HCT116 (cell line): Measurements from ENCODE around the gene SUPT4H1. TPM values are rescaled to one million over a fixed set of nuclear protein-coding genes. Genes with fewer than 3 reads are reported as not detected.

Source experiments
- ATAC-seq: fragments of 200-7000 bp; cut with Tn5 transposase; 2 replicates; pipeline ENCODE4 v1.9.1; 2020; ENCODE audit warnings: mild to moderate bottlenecking, moderate library complexity
- BruUV-seq: library from RNA; stranded (reverse); fragments of 400-500 nt; replicated peaks from 2 replicates; lab custom pipeline; 2021; lab: Mats Ljungman, UMichigan
- CTCF ChIA-PET: fragments of 300-600 bp; sonication (Branson Sonifier 250); formaldehyde crosslinking; loops from one replicate; lab custom pipeline; 2021; ENCODE audit warnings: antibody characterized with exemption; lab: Charles Lee
- POLR2A ChIA-PET: fragments of 300-600, 350-600 bp; sonication (Branson Sonifier 250); formaldehyde crosslinking; loops from one replicate; lab custom pipeline; 2021; ENCODE audit warnings: antibody characterized with exemption; lab: Charles Lee
- RAD21 ChIA-PET, 2 experiments: fragments of 300-600 bp; sonication (Branson Sonifier 250); formaldehyde crosslinking; loops; one replicate each; lab custom pipeline; 2023; ENCODE audit warnings: low total read pairs in 2 of 2; ENCODE audit not compliant: uncharacterized antibody in 2 of 2, unreplicated experiment in 2 of 2, low non-redundant PET in 1 of 2; lab: Charles Lee
- DNase-seq: peaks from one replicate; pipeline ENCODE4 v3.0.0-alpha.2; 2010; ENCODE audit warnings: low read depth, low spot score
- H2AFZ ChIP-seq: fragments of 200-600 bp; shearing (Covaris generic), sonication (generic); 2 replicates; pipeline ENCODE4 v1.6.1; 2017; ENCODE audit warnings: low read depth, mixed run types, mixed read lengths, antibody characterized with exemption, low read length; ENCODE audit not compliant: poor library complexity, severe bottlenecking
- H3K27ac ChIP-seq: 2 replicates; pipeline ENCODE4 v1.5.1; 2012; ENCODE audit warnings: low read depth, low read length
- H3K27me3 ChIP-seq: fragments of 200-600 bp; sonication (generic); 2 replicates; pipeline ENCODE4 v1.6.1; 2016; ENCODE audit warnings: mixed run types, low read length, mixed read lengths; ENCODE audit not compliant: insufficient read depth
- H3K36me3 ChIP-seq, 2 experiments: fragments of 200-500 bp in 1 of 2; fragments of 200-600 bp in 1 of 2; sonication (Bioruptor generic) in 1 of 2; sonication (generic) in 1 of 2; 2 replicates each; pipeline versions ENCODE4 v1.5.1 to v1.6.1; 2014 to 2016; ENCODE audit warnings: low read length in 2 of 2, inconsistent platforms in 1 of 2, mixed read lengths in 1 of 2, mixed run types in 1 of 2; ENCODE audit not compliant: insufficient read depth in 2 of 2, control insufficient read depth in 1 of 2
- H3K4me1 ChIP-seq, 2 experiments: fragments of 200-600 bp in 1 of 2; sonication (generic) in 1 of 2; 2 replicates each; pipeline versions ENCODE4 v1.5.1 to v1.6.1; 2012 to 2017; ENCODE audit warnings: low read length in 2 of 2, inconsistent platforms in 1 of 2, mild to moderate bottlenecking in 1 of 2, mixed read lengths in 1 of 2, mixed run types in 1 of 2, moderate library complexity in 1 of 2; ENCODE audit not compliant: insufficient read depth in 2 of 2, control insufficient read depth in 1 of 2
- H3K4me2 ChIP-seq: fragments of 200-600 bp; sonication (generic); 2 replicates; pipeline ENCODE4 v1.6.1; 2017; ENCODE audit warnings: mixed run types, low read length, mixed read lengths
- H3K4me3 ChIP-seq, 2 experiments: fragments of 200-600 bp in 1 of 2; sonication (generic) in 1 of 2; replicated peaks in 1 of 2; 2 replicates each; pipeline ENCODE4 v1.5.1; 2011 to 2016; ENCODE audit warnings: low read length in 2 of 2, control low read depth in 1 of 2, low read depth in 1 of 2, mild to moderate bottlenecking in 1 of 2, mixed read lengths in 1 of 2, mixed run types in 1 of 2
- H3K79me2 ChIP-seq: fragments of 200-600 bp; sonication (generic); 2 replicates; pipeline ENCODE4 v1.6.1; 2017; ENCODE audit warnings: mild to moderate bottlenecking, mixed run types, low read length, moderate library complexity, mixed read lengths; ENCODE audit not compliant: insufficient read depth
- H3K9ac ChIP-seq: fragments of 200-600 bp; sonication (generic); 2 replicates; pipeline ENCODE4 v1.6.1; 2016; ENCODE audit warnings: low read length, mixed read lengths
- H3K9me2 ChIP-seq: fragments of 200-600 bp; sonication (generic), shearing (Covaris generic); 2 replicates; pipeline ENCODE4 v1.6.1; 2017; ENCODE audit warnings: mixed run types, mild to moderate bottlenecking, moderate library complexity; ENCODE audit not compliant: insufficient read depth
- H3K9me3 ChIP-seq, 2 experiments: fragments of 200-500 bp in 1 of 2; fragments of 200-600 bp in 1 of 2; sonication (Bioruptor generic) in 1 of 2; sonication (generic) in 1 of 2; 2 replicates each; pipeline ENCODE4 v1.6.1; 2014 to 2017; ENCODE audit warnings: low read length in 2 of 2, mixed read lengths in 2 of 2, inconsistent platforms in 1 of 2, low read depth in 1 of 2, mild to moderate bottlenecking in 1 of 2, mixed run types in 1 of 2, moderate library complexity in 1 of 2; ENCODE audit not compliant: control insufficient read depth in 1 of 2, insufficient read depth in 1 of 2
- H4K20me1 ChIP-seq: fragments of 200-600 bp; sonication (generic), shearing (Covaris generic); 2 replicates; pipeline ENCODE4 v1.6.1; 2017; ENCODE audit warnings: mixed run types, mild to moderate bottlenecking, moderate library complexity; ENCODE audit not compliant: insufficient read depth
- CBX3 ChIP-seq: IDR thresholded peaks from 2 replicates; pipeline ENCODE4 v1.6.1; 2012; ENCODE audit warnings: low read depth
- CEBPB ChIP-seq: IDR thresholded peaks from 2 replicates; pipeline ENCODE4 v1.6.1; 2012; ENCODE audit warnings: low read depth
- EGR1 ChIP-seq: IDR thresholded peaks from 2 replicates; pipeline ENCODE4 v1.6.1; 2012; ENCODE audit warnings: low read depth
- EZH2 ChIP-seq: fragments of 200-600 bp; sonication (generic); IDR thresholded peaks from 2 replicates; pipeline ENCODE4 v1.6.1; 2017; ENCODE audit warnings: antibody characterized with exemption, mixed run types
- EZH2phosphoT487 ChIP-seq: fragments of 200-600 bp; IDR thresholded peaks from 2 replicates; pipeline ENCODE4 v1.6.1; 2018; ENCODE audit warnings: antibody characterized with exemption, borderline replicate concordance
- JUND ChIP-seq: IDR thresholded peaks from 2 replicates; pipeline ENCODE4 v1.6.1; 2012
- POLR2A ChIP-seq: IDR thresholded peaks from 2 replicates; pipeline ENCODE4 v1.7.0; 2011; ENCODE audit warnings: borderline replicate concordance; ENCODE audit not compliant: insufficient read depth, insufficient read length; ENCODE audit errors: extremely low read depth
- POLR2AphosphoS5 ChIP-seq: IDR thresholded peaks from 2 replicates; pipeline ENCODE4 v1.6.1; 2011; ENCODE audit warnings: mild to moderate bottlenecking, low read depth, low read length, moderate library complexity
- RAD21 ChIP-seq: IDR thresholded peaks from 2 replicates; pipeline ENCODE4 v1.6.1; 2012; ENCODE audit warnings: low read depth, mild to moderate bottlenecking
- SIN3A ChIP-seq: IDR thresholded peaks from 2 replicates; pipeline ENCODE4 v1.6.1; 2012; ENCODE audit warnings: low read depth
- SP1 ChIP-seq: IDR thresholded peaks from 2 replicates; pipeline ENCODE4 v1.6.1; 2012; ENCODE audit warnings: low read depth
- SRF ChIP-seq: IDR thresholded peaks from 2 replicates; pipeline ENCODE4 v1.6.1; 2012; ENCODE audit warnings: low read depth
- TCF7L2 ChIP-seq: IDR thresholded peaks from 2 replicates; pipeline ENCODE4 v1.7.0; 2011; ENCODE audit warnings: borderline replicate concordance, inconsistent platforms; ENCODE audit not compliant: insufficient read depth, insufficient read length; ENCODE audit errors: extremely low read depth
- ZNF274 ChIP-seq: fragments of 200-500 bp; sonication (Bioruptor generic); IDR thresholded peaks from 2 replicates; pipeline ENCODE4 v1.6.1; 2014; ENCODE audit warnings: mild to moderate bottlenecking, low read depth, low read length, inconsistent platforms
- intact Hi-C: fragments of 100-400 bp; cut with micrococcal nuclease; formaldehyde crosslinking; loops from 2 replicates; pipeline ENCODE4 v1.10.0; 2022
- total RNA-seq: library from RNA; stranded (reverse); gene quantifications from one replicate; pipeline ENCODE4 v1.2.1, GENCODE V29; 2021; ENCODE audit not compliant: unreplicated experiment
- TF ChIP-seq, protein P1 (sequence below): IDR thresholded peaks from 2 replicates; pipeline ENCODE4 v1.6.1; 2012
- TF ChIP-seq, protein P2 (sequence below): IDR thresholded peaks from 2 replicates; pipeline ENCODE4 v1.6.1; 2012
- TF ChIP-seq, protein P3 (sequence below): IDR thresholded peaks from 2 replicates; pipeline ENCODE4 v1.6.1; 2011; ENCODE audit warnings: mild to moderate bottlenecking, low read length, moderate library complexity; ENCODE audit not compliant: insufficient replicate concordance; ENCODE audit errors: extremely low read depth
- TF ChIP-seq, protein P4 (sequence below), 3 experiments: fragments of 200-600 bp in 1 of 3; sonication (generic) in 1 of 3; IDR thresholded peaks in 2 of 3; conservative IDR thresholded peaks in 1 of 3; 2 replicates each; pipeline ENCODE4 v1.5.1; 2012 to 2017; ENCODE audit warnings: low read depth in 2 of 3, low read length in 2 of 3, antibody characterized with exemption in 1 of 3, borderline replicate concordance in 1 of 3, control low read depth in 1 of 3, mild to moderate bottlenecking in 1 of 3, mixed read lengths in 1 of 3, mixed run types in 1 of 3, moderate library complexity in 1 of 3; ENCODE audit not compliant: insufficient read depth in 1 of 3
- TF ChIP-seq, protein P5 (sequence below): IDR thresholded peaks from 2 replicates; pipeline ENCODE4 v1.6.1; 2012; ENCODE audit warnings: low read depth

The SUPT4H1 gene
- total RNA-seq, 1 experiment from 2014 or later: 118 TPM

DNA sequence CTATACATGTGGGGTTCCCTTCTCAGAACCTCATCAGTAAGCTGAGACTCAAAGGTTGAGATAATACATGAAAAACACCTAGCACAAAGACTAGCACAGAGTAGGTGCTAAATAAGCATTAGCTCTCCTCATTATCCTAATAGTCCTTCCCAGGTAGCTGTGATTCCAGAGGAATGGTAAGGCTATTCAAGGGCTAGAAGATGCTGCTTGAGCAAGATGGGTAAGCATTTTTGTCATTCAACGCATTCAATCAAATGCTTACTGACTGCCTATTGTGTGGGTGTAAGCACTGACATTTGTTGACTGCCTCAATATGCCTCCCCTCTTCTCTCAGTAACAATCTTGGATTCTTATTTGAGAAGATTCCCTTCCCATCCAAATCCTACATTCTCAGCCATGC lies 4.0 kb downstream of the SUPT4H1 start:
- POLR2A ChIA-PET: interaction anchor here (1.0 kb wide), 1 partner anchor 69 kb away, joined by 3 read pairs; the partner anchor contains the start of gene RNF43
- intact Hi-C loops: no loop called here

More for the DNA sequence above, 4.0 kb downstream of the SUPT4H1 start:
- Histone ChIP-seq H3K9me2 (no peaks in the 10 kb centered on the region), H3K79me2 (peaks cover 31% of the 10 kb centered on the region), H3K36me3 (peaks cover 62 to 64% of the 10 kb centered on the region in 2 experiments), H2AFZ (no peak overlapping the region), H4K20me1 (no peaks in the 10 kb centered on the region), H3K27me3 (no peaks in the 10 kb centered on the region), H3K9me3 (no peaks in the 10 kb centered on the region), H3K4me3 (no peak overlapping the region), H3K9ac (no peak overlapping the region), H3K4me1 (peaks cover 9 to 14% of the 10 kb centered on the region in 2 experiments), H3K4me2 (no peak overlapping the region), H3K27ac (no peak overlapping the region)
- DNase-seq (no peak), ATAC-seq (no peak)
- RAD21 ChIA-PET: no interaction called here
- TF ChIP-seq SIN3A (no peak), RAD21 (no peak), SRF (no peak), EZH2 (no peak), ZNF274 (no peak), CBX3 (no peak), JUND (no peak), POLR2AphosphoS5 (no peak), POLR2A (no peak), EZH2phosphoT487 (no peak), TCF7L2 (no peak), EGR1 (no peak), CEBPB (no peak), SP1 (no peak)
- TF ChIP-seq, protein P1, sequence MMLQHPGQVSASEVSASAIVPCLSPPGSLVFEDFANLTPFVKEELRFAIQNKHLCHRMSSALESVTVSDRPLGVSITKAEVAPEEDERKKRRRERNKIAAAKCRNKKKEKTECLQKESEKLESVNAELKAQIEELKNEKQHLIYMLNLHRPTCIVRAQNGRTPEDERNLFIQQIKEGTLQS: no peak
- TF ChIP-seq, protein P2, sequence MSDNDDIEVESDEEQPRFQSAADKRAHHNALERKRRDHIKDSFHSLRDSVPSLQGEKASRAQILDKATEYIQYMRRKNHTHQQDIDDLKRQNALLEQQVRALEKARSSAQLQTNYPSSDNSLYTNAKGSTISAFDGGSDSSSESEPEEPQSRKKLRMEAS: no peak
- TF ChIP-seq, protein P3, sequence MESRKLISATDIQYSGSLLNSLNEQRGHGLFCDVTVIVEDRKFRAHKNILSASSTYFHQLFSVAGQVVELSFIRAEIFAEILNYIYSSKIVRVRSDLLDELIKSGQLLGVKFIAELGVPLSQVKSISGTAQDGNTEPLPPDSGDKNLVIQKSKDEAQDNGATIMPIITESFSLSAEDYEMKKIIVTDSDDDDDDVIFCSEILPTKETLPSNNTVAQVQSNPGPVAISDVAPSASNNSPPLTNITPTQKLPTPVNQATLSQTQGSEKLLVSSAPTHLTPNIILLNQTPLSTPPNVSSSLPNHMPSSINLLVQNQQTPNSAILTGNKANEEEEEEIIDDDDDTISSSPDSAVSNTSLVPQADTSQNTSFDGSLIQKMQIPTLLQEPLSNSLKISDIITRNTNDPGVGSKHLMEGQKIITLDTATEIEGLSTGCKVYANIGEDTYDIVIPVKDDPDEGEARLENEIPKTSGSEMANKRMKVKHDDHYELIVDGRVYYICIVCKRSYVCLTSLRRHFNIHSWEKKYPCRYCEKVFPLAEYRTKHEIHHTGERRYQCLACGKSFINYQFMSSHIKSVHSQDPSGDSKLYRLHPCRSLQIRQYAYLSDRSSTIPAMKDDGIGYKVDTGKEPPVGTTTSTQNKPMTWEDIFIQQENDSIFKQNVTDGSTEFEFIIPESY: no peak
- TF ChIP-seq, protein P4, sequence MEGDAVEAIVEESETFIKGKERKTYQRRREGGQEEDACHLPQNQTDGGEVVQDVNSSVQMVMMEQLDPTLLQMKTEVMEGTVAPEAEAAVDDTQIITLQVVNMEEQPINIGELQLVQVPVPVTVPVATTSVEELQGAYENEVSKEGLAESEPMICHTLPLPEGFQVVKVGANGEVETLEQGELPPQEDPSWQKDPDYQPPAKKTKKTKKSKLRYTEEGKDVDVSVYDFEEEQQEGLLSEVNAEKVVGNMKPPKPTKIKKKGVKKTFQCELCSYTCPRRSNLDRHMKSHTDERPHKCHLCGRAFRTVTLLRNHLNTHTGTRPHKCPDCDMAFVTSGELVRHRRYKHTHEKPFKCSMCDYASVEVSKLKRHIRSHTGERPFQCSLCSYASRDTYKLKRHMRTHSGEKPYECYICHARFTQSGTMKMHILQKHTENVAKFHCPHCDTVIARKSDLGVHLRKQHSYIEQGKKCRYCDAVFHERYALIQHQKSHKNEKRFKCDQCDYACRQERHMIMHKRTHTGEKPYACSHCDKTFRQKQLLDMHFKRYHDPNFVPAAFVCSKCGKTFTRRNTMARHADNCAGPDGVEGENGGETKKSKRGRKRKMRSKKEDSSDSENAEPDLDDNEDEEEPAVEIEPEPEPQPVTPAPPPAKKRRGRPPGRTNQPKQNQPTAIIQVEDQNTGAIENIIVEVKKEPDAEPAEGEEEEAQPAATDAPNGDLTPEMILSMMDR (IDR thresholded peaks at IDR 0.05 in 2 of 3, conservative IDR thresholded peaks at IDR 0.05 in 1 of 3; ENCODE audit: borderline replicate concordance in 1 of 3, insufficient read depth in 1 of 3, low read depth in 2 of 3, low read length in 2 of 3): no peak
- TF ChIP-seq, protein P5, sequence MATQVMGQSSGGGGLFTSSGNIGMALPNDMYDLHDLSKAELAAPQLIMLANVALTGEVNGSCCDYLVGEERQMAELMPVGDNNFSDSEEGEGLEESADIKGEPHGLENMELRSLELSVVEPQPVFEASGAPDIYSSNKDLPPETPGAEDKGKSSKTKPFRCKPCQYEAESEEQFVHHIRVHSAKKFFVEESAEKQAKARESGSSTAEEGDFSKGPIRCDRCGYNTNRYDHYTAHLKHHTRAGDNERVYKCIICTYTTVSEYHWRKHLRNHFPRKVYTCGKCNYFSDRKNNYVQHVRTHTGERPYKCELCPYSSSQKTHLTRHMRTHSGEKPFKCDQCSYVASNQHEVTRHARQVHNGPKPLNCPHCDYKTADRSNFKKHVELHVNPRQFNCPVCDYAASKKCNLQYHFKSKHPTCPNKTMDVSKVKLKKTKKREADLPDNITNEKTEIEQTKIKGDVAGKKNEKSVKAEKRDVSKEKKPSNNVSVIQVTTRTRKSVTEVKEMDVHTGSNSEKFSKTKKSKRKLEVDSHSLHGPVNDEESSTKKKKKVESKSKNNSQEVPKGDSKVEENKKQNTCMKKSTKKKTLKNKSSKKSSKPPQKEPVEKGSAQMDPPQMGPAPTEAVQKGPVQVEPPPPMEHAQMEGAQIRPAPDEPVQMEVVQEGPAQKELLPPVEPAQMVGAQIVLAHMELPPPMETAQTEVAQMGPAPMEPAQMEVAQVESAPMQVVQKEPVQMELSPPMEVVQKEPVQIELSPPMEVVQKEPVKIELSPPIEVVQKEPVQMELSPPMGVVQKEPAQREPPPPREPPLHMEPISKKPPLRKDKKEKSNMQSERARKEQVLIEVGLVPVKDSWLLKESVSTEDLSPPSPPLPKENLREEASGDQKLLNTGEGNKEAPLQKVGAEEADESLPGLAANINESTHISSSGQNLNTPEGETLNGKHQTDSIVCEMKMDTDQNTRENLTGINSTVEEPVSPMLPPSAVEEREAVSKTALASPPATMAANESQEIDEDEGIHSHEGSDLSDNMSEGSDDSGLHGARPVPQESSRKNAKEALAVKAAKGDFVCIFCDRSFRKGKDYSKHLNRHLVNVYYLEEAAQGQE: no peak
- BruUV-seq: no TSS peak
- CTCF ChIA-PET: no interaction called here
